Trophoblast cell (in vitro differentiated cells and primary cell): ENCODE measurements around the gene TACR2.

ENCODE experiments used
- DNase-seq, 2 donors: peaks; one replicate each; pipeline ENCODE4 v3.0.0-alpha.2; 2016
- H2AFZ ChIP-seq: 2 replicates; pipeline ENCODE4 v1.6.1; 2013; ENCODE audit warnings: low read length, moderate library complexity, mild to moderate bottlenecking; ENCODE audit not compliant: insufficient read depth, poor library complexity
- H2AK5ac ChIP-seq: 2 replicates; pipeline ENCODE4 v1.6.1; 2013; ENCODE audit warnings: mild to moderate bottlenecking, low read length
- H2BK120ac ChIP-seq: 2 replicates; pipeline ENCODE4 v1.6.1; 2013; ENCODE audit warnings: low read length, mild to moderate bottlenecking, moderate library complexity; ENCODE audit not compliant: insufficient read depth, poor library complexity
- H2BK12ac ChIP-seq: 2 replicates; pipeline ENCODE4 v1.6.1; 2013; ENCODE audit warnings: mild to moderate bottlenecking, low read length, moderate library complexity
- H2BK5ac ChIP-seq: 2 replicates; pipeline ENCODE4 v1.6.1; 2013; ENCODE audit warnings: low read length, low read depth, moderate library complexity, mild to moderate bottlenecking; ENCODE audit not compliant: poor library complexity
- H3K14ac ChIP-seq: 2 replicates; pipeline ENCODE4 v1.6.1; 2013; ENCODE audit warnings: mild to moderate bottlenecking, low read length
- H3K18ac ChIP-seq: 2 replicates; pipeline ENCODE4 v1.6.1; 2013; ENCODE audit warnings: mild to moderate bottlenecking, low read length
- H3K23ac ChIP-seq: 2 replicates; pipeline ENCODE4 v1.6.1; 2013; ENCODE audit warnings: low read length
- H3K27ac ChIP-seq: 2 replicates; pipeline ENCODE4 v1.5.1; 2013; ENCODE audit warnings: low read depth, mild to moderate bottlenecking, inconsistent platforms, low read length, moderate library complexity
- H3K27me3 ChIP-seq: 2 replicates; pipeline ENCODE4 v1.6.1; 2013; ENCODE audit warnings: inconsistent platforms, mild to moderate bottlenecking, low read length, moderate library complexity; ENCODE audit not compliant: insufficient read depth
- H3K36me3 ChIP-seq, 2 experiments: 1 replicate in 1 of 2; 2 replicates in 1 of 2; pipeline ENCODE4 v1.6.1; 2013; ENCODE audit warnings: low read length in 2 of 2, mild to moderate bottlenecking in 2 of 2, moderate library complexity in 1 of 2; ENCODE audit not compliant: insufficient read depth in 2 of 2, control insufficient read depth in 1 of 2
- H3K4ac ChIP-seq: 2 replicates; pipeline ENCODE4 v1.6.1; 2013; ENCODE audit warnings: low read depth, mild to moderate bottlenecking, low read length, moderate library complexity
- H3K4me1 ChIP-seq, 2 experiments: 1 replicate in 1 of 2; 2 replicates in 1 of 2; pipeline ENCODE4 v1.6.1; 2013; ENCODE audit warnings: low read length in 2 of 2, mild to moderate bottlenecking in 2 of 2, moderate library complexity in 1 of 2; ENCODE audit not compliant: insufficient read depth in 2 of 2, control insufficient read depth in 1 of 2
- H3K4me2 ChIP-seq: 2 replicates; pipeline ENCODE4 v1.6.1; 2013; ENCODE audit warnings: inconsistent platforms, mild to moderate bottlenecking, low read length, moderate library complexity
- H3K4me3 ChIP-seq: 2 replicates; pipeline ENCODE4 v1.5.1; 2013; ENCODE audit warnings: mild to moderate bottlenecking, low read depth, low read length, inconsistent platforms
- H3K79me1 ChIP-seq: one replicate; pipeline ENCODE4 v1.6.1; 2013; ENCODE audit warnings: low read length
- H3K79me2 ChIP-seq: 2 replicates; pipeline ENCODE4 v1.6.1; 2013; ENCODE audit warnings: low read length, mild to moderate bottlenecking; ENCODE audit not compliant: control insufficient read depth, insufficient read depth, poor library complexity
- H3K9ac ChIP-seq: 2 replicates; pipeline ENCODE4 v1.6.1; 2013; ENCODE audit warnings: mild to moderate bottlenecking, low read length
- H3K9me3 ChIP-seq: 2 replicates; pipeline ENCODE4 v1.6.1; 2013; ENCODE audit warnings: low read depth, mild to moderate bottlenecking, control low read depth, inconsistent platforms, low read length; ENCODE audit not compliant: insufficient read depth
- H4K12ac ChIP-seq: 2 replicates; pipeline ENCODE4 v1.6.1; 2013; ENCODE audit warnings: low read depth, mild to moderate bottlenecking, low read length, moderate library complexity
- H4K8ac ChIP-seq: 2 replicates; pipeline ENCODE4 v1.6.1; 2013; ENCODE audit warnings: low read depth, mild to moderate bottlenecking, low read length, moderate library complexity
- H4K91ac ChIP-seq: one replicate; pipeline ENCODE4 v1.6.1; 2013; ENCODE audit warnings: low read depth, mild to moderate bottlenecking, low read length, moderate library complexity
- WGBS: extraction: QIAGEN DNeasy Blood & Tissue Kit; methylation state at CpG from one replicate; pipeline ENCODE4 v1.1.7; 2013; ENCODE audit warnings: missing lambda C conversion rate; ENCODE audit not compliant: insufficient read length, insufficient coverage; ENCODE audit errors: extremely low coverage; 5-methylcytosine and 5-hydroxymethylcytosine counted together

Gene TACR2

GRCh38 chr10:69464401-69464800, 47.7 kb upstream of the TACR2 start:
- H2BK5ac ChIP-seq: no peak overlapping the region
- no peak overlapping the region for H2AFZ ChIP-seq
- H3K18ac ChIP-seq: no peak overlapping the region
- H2BK120ac ChIP-seq: no peak overlapping the region
- H3K4me1 ChIP-seq: peaks cover 23 to 25% of the 10 kb centered on the region in 2 experiments
- H2BK12ac ChIP-seq: no peak overlapping the region
- H3K23ac ChIP-seq: no peak overlapping the region
- no peak overlapping the region for H3K14ac ChIP-seq
- H3K4me2 ChIP-seq: no peak overlapping the region
- no peak overlapping the region for H3K9ac ChIP-seq
- WGBS: no CpG with 5 or more reads among the region's 7 CpGs
- DNase-seq: no peak
- H4K12ac ChIP-seq: no peak overlapping the region
- H2AK5ac ChIP-seq: no peak overlapping the region
- H4K8ac ChIP-seq: no peak overlapping the region
- peaks cover 2% of the 10 kb centered on the region for H3K9me3 ChIP-seq
- H3K79me2 ChIP-seq: peaks cover 3% of the 10 kb centered on the region
- peaks cover 11% of the 10 kb centered on the region for H3K79me1 ChIP-seq
- no peak overlapping the region for H3K4ac ChIP-seq
- no peak overlapping the region for H3K27ac ChIP-seq
- no peaks in the 10 kb centered on the region for H3K27me3 ChIP-seq
- H3K4me3 ChIP-seq: no peak overlapping the region
- no peaks in the 10 kb centered on the region for H3K36me3 ChIP-seq
- H4K91ac ChIP-seq: no peak overlapping the region

- Histone ChIP-seq H4K8ac (no peak overlapping the region), H3K79me2 (peaks cover 3% of the 10 kb centered on the region), H3K9me3 (peaks cover 2% of the 10 kb centered on the region), H3K4me1 (peaks cover 26 to 27% of the 10 kb centered on the region in 2 experiments), H3K27me3 (no peaks in the 10 kb centered on the region), H3K4me2 (no peak overlapping the region), H3K4ac (no peak overlapping the region), H2BK120ac (no peak overlapping the region), H2BK12ac (no peak overlapping the region), H2BK5ac (no peak overlapping the region), H3K23ac (no peak overlapping the region), H2AFZ (no peak overlapping the region), H3K9ac (no peak overlapping the region), H3K27ac (no peak overlapping the region), H3K4me3 (no peak overlapping the region), H4K12ac (no peak overlapping the region), H3K36me3 (no peaks in the 10 kb centered on the region), H4K91ac (no peak overlapping the region), H3K79me1 (peaks cover 12% of the 10 kb centered on the region), H3K14ac (no peak overlapping the region), H3K18ac (no peak overlapping the region), H2AK5ac (no peak overlapping the region)
- WGBS: no CpG with 5 or more reads among the region's 6 CpGs
- no peak for DNase-seq
These were observed 47.2 kb upstream of the TACR2 start for GRCh38 chr10:69463886-69464285.

DNA sequence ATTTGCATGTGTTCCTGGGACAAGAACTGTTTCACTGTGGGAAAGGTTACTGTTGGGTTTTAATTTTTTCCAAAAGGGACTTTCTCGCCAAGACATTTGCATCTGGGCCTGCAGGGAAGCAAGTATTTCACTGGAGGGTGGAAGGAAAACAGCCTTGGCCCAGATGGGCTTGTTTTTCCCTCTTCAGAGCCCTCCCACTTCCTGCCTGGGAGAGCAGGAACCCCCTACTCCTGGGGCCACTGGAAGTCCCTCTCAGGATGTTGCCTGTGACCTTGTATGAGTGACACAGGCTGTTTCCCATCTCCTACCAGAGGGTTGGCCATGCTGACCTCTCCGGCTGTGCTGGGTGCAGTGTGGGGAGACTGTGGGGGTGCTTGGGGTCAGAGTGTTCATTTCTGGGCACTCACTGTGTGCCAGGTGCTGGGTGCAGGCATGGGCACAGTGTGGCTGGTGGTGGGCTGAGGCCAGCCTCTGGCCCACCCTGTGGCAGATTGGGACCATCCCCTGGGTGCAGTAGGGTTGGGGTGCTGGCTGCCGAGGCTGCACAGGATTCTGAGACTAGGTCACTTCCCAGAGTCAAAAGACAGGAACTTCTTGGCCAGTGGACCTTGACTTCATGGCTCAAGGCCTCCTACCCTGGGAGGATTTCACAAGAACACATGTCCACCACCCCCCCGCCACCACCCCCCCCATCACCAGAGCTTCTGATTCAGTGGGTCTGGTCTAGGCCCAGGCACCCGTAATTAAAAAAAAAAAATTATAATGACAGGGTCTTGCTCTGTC, 44.7 kb upstream of the TACR2 start:
- peak overlapping the region; percentile 6 for H2BK12ac ChIP-seq
- H3K4me1 ChIP-seq: peaks cover 33 to 41% of the 10 kb centered on the region in 2 experiments
- no CpG with 5 or more reads among the region's 5 CpGs for WGBS
- H3K4me2 ChIP-seq: no peak overlapping the region
- H3K9ac ChIP-seq: no peak overlapping the region
- peak overlapping the region; percentile 28 for H3K14ac ChIP-seq
- peaks cover 3% of the 10 kb centered on the region for H3K79me2 ChIP-seq
- H3K18ac ChIP-seq: peak overlapping the region; percentile 44
- no peak overlapping the region for H2BK5ac ChIP-seq
- DNase-seq: no peak
- no peak overlapping the region for H4K12ac ChIP-seq
- H3K27me3 ChIP-seq: no peaks in the 10 kb centered on the region
- H2AFZ ChIP-seq: no peak overlapping the region
- no peak overlapping the region for H4K91ac ChIP-seq
- no peak overlapping the region for H2BK120ac ChIP-seq
- no peak overlapping the region for H3K23ac ChIP-seq
- H3K79me1 ChIP-seq: peaks cover 16% of the 10 kb centered on the region
- no peak overlapping the region for H4K8ac ChIP-seq
- no peaks in the 10 kb centered on the region for H3K36me3 ChIP-seq
- no peak overlapping the region for H2AK5ac ChIP-seq
- H3K27ac ChIP-seq: no peak overlapping the region
- H3K4me3 ChIP-seq: no peak overlapping the region
- peaks cover 2% of the 10 kb centered on the region for H3K9me3 ChIP-seq
- H3K4ac ChIP-seq: peak overlapping the region; percentile 29

- Histone ChIP-seq H3K4me2 (no peak overlapping the region), H2BK5ac (no peak overlapping the region), H4K8ac (no peak overlapping the region), H3K4me1 (peaks cover 33 to 41% of the 10 kb centered on the region in 2 experiments), H3K36me3 (no peaks in the 10 kb centered on the region), H3K27ac (no peak overlapping the region), H4K91ac (peak overlapping the region; percentile 51), H3K4me3 (no peak overlapping the region), H3K9me3 (peaks cover 2% of the 10 kb centered on the region), H2BK120ac (no peak overlapping the region), H3K4ac (no peak overlapping the region), H3K9ac (no peak overlapping the region), H3K23ac (no peak overlapping the region), H3K79me1 (peaks cover 16% of the 10 kb centered on the region), H2BK12ac (no peak overlapping the region), H4K12ac (no peak overlapping the region), H3K18ac (peak overlapping the region; percentile 5), H3K14ac (no peak overlapping the region), H2AK5ac (peak overlapping the region; percentile 59), H2AFZ (no peak overlapping the region), H3K27me3 (no peaks in the 10 kb centered on the region), H3K79me2 (peaks cover 2% of the 10 kb centered on the region)
- DNase-seq: no peak
- WGBS: no CpG with 5 or more reads among the region's 9 CpGs
These were observed 44.0 kb upstream of the TACR2 start for GRCh38 chr10:69460576-69461242.
